Measurements from ENCODE around the gene BEND6. TPM values are rescaled to one million over a fixed set of nuclear protein-coding genes. Genes with fewer than 3 reads are reported as not detected.

The BEND6 gene
- total RNA-seq, 3 donors from 2014 or later, result 0.17 to 1.4 (median 0.31) TPM

DNA sequence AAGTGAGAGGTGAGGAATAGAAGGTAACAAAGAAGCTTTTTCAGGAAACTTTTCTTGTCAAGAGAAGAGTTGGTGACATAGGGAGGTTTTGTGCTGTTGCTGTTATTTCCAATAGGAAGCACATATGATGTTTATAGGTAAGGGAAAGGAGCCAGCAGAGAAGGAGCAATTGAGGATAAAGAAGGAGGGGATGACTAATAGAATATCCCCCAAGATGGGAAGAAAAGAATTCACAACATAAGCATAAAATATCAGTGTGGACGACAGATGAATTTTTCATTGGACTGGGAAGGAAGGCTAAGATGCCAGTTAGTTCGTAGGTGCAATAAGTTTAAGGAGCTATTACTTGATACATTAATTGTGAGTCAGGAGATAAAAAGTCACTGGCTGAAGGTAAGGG, 8.5 kb upstream of the BEND6 start:
- Histone ChIP-seq H3K36me3 (ENCODE audit: low read depth) (no peaks in the 10 kb centered on the region), H3K4me1 (ENCODE audit: low read depth) (no peaks in the 10 kb centered on the region), H3K4me3 (no peak overlapping the region), H3K9me3 (peaks cover 2% of the 10 kb centered on the region)
- TF ChIP-seq, protein P1, sequence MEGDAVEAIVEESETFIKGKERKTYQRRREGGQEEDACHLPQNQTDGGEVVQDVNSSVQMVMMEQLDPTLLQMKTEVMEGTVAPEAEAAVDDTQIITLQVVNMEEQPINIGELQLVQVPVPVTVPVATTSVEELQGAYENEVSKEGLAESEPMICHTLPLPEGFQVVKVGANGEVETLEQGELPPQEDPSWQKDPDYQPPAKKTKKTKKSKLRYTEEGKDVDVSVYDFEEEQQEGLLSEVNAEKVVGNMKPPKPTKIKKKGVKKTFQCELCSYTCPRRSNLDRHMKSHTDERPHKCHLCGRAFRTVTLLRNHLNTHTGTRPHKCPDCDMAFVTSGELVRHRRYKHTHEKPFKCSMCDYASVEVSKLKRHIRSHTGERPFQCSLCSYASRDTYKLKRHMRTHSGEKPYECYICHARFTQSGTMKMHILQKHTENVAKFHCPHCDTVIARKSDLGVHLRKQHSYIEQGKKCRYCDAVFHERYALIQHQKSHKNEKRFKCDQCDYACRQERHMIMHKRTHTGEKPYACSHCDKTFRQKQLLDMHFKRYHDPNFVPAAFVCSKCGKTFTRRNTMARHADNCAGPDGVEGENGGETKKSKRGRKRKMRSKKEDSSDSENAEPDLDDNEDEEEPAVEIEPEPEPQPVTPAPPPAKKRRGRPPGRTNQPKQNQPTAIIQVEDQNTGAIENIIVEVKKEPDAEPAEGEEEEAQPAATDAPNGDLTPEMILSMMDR (IDR thresholded peaks at IDR 0.05), result no peak
- intact Hi-C loops (cut with DNase I, micrococcal nuclease), result no loop called here
- DNase-seq (no peak), ATAC-seq (no peak)

DNA sequence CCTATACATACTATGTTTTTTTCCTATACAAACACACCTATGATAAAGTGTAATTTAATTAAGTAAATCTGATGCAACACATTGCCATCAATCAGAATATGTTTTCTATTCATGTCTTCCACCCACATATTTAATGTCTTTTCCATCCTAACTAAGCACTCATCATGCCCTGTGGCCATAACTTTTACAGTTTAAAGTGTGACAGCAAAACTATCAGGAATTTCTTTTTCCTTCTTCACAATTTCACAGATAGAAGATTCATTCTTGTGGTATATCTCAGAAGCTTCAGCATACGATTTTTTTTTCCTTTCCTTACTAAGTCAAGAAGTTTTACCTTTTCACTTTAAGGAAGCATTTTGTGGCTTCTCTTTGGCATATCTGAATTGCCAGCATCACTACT, 7.0 kb upstream of the BEND6 start:
- Histone ChIP-seq H3K4me1 (ENCODE audit: low read depth) (no peaks in the 10 kb centered on the region), H3K36me3 (ENCODE audit: low read depth) (no peaks in the 10 kb centered on the region), H3K9me3 (no peaks in the 10 kb centered on the region), H3K4me3 (no peak overlapping the region)
- DNase-seq (no peak), ATAC-seq (no peak)
- TF ChIP-seq, protein P1 (IDR thresholded peaks at IDR 0.05), result no peak
- intact Hi-C loops (cut with DNase I, micrococcal nuclease), result no loop called here

DNA sequence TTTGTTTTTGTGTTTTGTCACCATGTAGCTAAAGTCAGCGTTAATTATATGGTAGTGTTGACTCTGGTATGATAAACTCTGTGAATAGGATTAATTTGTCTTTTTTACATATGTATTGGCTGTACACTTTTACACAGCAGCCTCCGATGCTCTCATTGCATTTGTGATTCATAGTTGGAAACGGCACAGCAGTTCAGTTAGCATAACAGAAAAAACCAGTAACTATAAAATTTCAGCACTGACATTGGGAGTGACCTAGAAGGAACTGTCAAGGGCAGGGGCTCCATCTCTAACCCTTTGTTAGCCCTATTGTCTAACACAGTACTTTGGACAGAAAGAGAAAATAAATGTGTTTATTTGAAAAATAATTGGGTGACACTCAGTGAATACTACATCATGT, 5.6 kb upstream of the BEND6 start:
- H3K4me3 ChIP-seq, result no peak overlapping the region
- intact Hi-C loops (cut with DNase I, micrococcal nuclease), result no loop called here
- no peak for ATAC-seq

DNA sequence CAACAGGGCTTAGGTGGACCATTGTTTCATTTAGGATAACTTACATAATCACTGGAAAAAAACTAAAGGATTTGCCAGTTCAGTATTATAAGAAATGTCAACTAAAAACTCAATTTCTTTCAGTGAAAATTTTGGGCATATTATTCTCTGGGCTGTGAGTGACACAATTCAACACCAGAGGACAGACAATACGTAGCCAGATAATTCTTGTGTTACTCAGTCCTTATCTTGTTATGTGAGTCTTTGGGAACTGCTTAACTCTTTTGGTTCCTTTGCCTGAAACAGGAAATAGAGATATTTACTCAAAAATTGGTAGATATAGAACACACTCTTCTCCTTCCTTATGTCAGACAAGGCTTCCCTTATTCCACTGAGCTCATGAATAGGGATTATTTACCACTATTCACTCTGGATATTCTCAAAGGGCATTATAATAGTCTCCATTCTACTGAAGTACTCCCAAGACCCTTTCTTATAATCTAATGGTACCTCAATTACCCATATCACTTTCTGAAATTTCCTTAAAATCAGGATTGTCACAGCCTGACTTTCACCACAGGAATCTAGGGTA, 4.9 kb upstream of the BEND6 start:
- no peak for DNase-seq
- Histone ChIP-seq H3K4me1 (ENCODE audit: low read depth) (peaks cover 10% of the 10 kb centered on the region), H3K4me3 (no peak overlapping the region), H3K9me3 (no peaks in the 10 kb centered on the region), H3K36me3 (ENCODE audit: low read depth) (no peaks in the 10 kb centered on the region)
- TF ChIP-seq, protein P1 (IDR thresholded peaks at IDR 0.05), result no peak
- ATAC-seq, result no peak
- intact Hi-C loops (cut with DNase I, micrococcal nuclease), result no loop called here

More for the DNA sequence above, 5.6 kb upstream of the BEND6 start:
- TF ChIP-seq, protein P1 (IDR thresholded peaks at IDR 0.05), result no peak
- H3K4me1 ChIP-seq (ENCODE audit: low read depth), result peaks cover 8% of the 10 kb centered on the region
- H3K9me3 ChIP-seq, result no peaks in the 10 kb centered on the region
- DNase-seq, result no peak
- no peaks in the 10 kb centered on the region for H3K36me3 ChIP-seq (ENCODE audit: low read depth)

DNA sequence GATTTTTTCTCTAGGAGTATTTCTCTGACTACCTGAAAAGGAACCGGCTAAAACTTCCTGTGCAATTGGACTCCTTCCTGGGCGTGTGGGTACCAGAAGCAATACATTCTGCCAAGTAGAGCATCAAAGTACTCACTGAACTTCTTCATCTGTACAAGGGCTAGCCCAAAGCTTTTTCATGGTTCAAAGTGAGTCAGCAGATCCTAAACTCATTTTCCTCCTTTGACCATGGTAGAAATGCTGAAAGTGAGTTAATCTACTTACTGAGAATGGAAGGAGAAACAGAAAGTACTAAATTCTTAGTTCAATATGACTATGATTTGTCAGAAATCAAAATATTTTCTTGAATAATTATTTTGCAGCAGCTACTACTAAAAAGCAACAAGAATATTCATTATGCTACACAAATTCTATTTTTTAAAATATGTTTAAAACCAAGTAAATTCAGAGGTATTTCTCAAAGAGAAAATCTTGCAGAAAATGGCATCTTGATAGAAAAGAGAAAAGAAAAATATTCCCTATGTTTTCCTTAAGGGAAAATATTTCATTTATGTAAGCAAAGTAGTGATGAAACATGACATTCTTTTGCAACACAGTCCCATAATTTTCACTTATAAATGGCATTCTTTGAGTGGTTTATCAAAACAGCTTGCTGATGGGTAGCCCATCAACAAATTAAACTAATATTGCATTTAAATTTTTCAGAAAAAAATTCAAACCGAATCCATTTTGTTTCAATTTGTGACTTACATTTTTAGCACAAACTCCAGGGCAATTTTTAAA, 3.7 kb upstream of the BEND6 start:
- no peak for DNase-seq
- Histone ChIP-seq H3K4me1 (ENCODE audit: low read depth) (peaks cover 10% of the 10 kb centered on the region), H3K4me3 (no peak overlapping the region), H3K9me3 (no peaks in the 10 kb centered on the region), H3K36me3 (ENCODE audit: low read depth) (no peaks in the 10 kb centered on the region)
- intact Hi-C loops (cut with DNase I, micrococcal nuclease), result no loop called here
- no peak for ATAC-seq
- TF ChIP-seq, protein P1 (IDR thresholded peaks at IDR 0.05), result no peak
